ENCODE measurements around the gene HSF2BP.
A peak's percentile ranks its signal among the peaks of the same experiment; 100 is the strongest.
"Not testable (repeated sequence)": the region's sequence is repeated elsewhere in the genome, so short reads cannot be mapped to it uniquely, and the experiment has no call there.

HSF2BP gene

GRCh38 chr21:43651926-43652325, 7.4 kb downstream of the HSF2BP start:
- not testable (repeated sequence) for DNase-seq (ENCODE audit: low spot score)

- DNase-seq (ENCODE audit: low spot score), result no peak
Observed at GRCh38 chr21:43648171-43648570, 11.1 kb downstream of the HSF2BP start.

GRCh38 chr21:43646550-43647260, 12.6 kb downstream of the HSF2BP start:
- DNase-seq (ENCODE audit: low spot score), result peak; percentile 87

GRCh38 chr21:43645976-43646375, 13.3 kb downstream of the HSF2BP start:
- no peak for DNase-seq (ENCODE audit: low spot score)

- peak; percentile 7 for DNase-seq (ENCODE audit: low spot score)
Observed at GRCh38 chr21:43645136-43645891, 14.0 kb downstream of the HSF2BP start.

- no peak for DNase-seq (ENCODE audit: low spot score)
Observed at GRCh38 chr21:43644609-43645008, 14.7 kb downstream of the HSF2BP start.

DNA sequence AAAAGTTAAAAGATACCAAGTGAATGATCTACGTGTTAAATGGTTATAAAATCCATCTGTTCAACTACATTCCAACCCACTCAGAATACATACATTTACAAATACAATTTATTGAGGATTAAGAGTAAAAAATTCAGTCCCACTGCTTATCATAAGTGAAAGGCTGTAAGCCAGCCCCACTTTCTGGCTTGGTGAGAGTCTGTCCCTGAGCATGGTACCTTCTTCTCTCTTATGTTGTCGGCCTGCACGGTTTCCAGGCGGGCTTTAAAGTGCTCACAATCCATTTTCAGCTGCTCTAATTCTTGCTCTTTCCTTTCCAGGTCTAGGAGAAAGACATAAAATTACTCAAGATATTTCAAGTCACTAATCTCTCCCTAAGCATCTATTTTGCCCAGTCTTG, 15.2 kb downstream of the HSF2BP start:
- DNase-seq (ENCODE audit: low spot score), result no peak

DNA sequence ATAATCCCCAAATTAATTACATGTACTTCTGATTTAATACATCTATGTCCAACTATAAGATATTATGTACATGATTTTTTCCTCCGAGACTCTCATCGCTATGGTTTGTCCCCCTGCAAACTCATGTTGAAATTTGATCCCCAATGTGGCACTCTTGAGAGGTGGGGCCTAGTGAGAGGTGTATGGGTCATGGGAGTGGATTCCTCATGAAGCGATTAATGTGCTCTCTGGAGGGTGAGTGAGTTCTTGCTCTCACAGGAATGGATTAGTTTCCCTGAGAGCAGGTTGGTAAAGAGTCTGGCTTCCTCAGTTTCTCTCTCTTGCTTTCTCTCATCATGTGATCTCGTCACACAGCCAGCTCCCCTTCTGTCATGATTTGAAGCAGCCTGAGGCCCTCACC, 16.1 kb downstream of the HSF2BP start:
- no peak for DNase-seq (ENCODE audit: low spot score)

- DNase-seq (ENCODE audit: low spot score), result no peak
Observed at GRCh38 chr21:43640400-43640799, 18.9 kb downstream of the HSF2BP start.

GRCh38 chr21:43639470-43640353, 19.6 kb downstream of the HSF2BP start:
- no peak for DNase-seq (ENCODE audit: low spot score)

DNA sequence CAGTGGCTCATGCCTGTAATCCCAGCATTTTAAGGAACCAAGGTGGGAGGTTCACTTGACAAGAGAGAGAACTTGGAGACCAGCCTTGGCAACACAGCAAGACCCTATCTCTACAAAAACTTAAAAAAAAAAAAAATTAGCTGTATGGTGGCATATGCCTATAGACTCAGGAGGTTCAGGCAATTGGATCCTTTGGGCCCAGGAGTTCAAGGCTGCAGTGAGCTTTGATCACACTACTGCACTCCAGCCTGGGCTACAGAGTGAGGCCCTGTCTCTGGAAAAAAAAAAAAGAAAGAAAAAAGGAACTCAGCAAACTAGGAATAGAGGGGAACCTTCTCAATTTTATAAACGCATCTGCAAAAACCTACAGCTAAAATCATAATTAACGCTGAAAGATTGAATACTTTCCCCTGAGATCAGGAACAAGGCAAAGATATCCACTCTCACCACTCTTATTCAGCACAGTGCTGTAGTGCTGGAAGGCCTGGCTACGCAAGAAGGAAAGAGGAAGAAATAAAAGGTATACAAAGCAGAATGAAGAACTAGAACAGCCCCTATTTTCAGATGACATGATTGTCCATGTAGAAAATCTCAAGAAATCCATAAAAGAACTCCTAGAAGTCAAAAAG, 21.6 kb downstream of the HSF2BP start:
- DNase-seq (ENCODE audit: low spot score), result no peak

GRCh38 chr21:43635436-43635835, 23.9 kb downstream of the HSF2BP start:
- no peak for DNase-seq (ENCODE audit: low spot score)

DNA sequence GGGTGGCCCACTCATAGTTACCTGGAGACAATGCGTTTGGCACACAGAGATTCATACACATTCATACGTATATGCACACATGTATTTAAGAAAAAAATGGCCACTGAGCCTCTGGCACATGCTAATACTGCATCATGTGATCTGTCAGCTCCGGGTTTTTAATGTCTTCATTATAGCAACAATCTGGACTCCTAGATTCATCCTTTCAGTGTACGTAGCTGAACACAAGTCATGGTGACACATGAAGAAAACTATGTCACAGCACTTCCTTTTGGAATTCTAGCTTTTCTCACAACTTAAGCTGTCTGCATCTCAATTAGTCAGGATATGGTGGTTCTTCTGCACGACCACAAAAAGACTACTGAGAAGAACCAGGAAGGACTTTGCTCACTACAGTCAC, 24.7 kb downstream of the HSF2BP start:
- DNase-seq (ENCODE audit: low spot score), result no peak

GRCh38 chr21:43632373-43632905, 26.8 kb downstream of the HSF2BP start:
- no peak for DNase-seq (ENCODE audit: low spot score)

DNA sequence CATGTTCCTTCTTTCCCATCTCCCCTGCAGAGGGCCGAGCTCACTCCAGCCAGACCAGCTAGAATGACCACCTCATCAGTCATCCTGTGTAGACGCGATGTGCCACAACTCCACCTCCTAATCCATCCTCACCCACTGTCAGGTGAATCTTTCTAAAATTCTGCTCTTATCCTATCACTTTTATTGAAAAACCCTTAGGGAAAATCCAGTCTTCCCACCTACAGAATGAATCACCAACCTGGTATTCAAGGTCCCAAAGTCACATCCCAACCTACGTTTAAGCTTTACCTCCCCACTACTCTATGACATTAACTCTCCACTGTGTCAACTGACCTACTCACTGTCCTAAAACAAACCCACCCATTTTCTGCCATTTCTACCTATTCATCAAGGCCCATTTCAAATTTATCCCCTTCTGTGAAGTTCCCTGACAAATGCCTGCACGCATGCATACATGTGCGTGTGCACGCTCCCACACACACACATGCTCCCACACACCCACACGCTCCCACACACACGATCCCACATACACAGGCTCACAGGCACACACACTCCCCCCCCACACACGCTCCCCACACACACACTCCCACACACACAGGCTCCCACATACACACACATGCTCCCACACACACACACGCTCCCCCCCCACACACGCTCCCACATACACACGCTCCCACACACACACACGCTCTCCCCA, 27.7 kb downstream of the HSF2BP start:
- no peak for DNase-seq (ENCODE audit: low spot score)

- no peak for DNase-seq (ENCODE audit: low spot score)
Observed at GRCh38 chr21:43627527-43627926, 31.8 kb downstream of the HSF2BP start.

- DNase-seq (ENCODE audit: low spot score), result no peak
Observed at GRCh38 chr21:43626390-43626789, 32.9 kb downstream of the HSF2BP start.

DNA sequence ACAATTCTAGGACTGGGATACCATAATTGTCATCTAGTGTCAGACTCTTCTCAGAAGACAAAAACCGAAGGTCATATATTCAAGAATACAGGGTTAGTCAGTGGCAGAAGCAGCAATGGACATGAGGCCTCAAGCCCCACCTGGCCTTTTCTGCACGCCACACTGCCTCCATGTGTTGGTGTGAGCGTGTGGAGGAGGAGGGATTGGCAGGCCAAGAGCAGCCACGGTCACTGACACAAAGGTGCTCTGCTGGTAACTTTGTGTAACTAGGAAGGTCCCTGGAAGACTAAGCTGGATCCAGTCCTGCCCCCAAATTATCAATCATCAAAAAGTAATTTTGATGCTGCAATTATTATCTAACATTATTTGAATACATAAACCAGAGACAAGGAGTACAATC, 34.9 kb downstream of the HSF2BP start:
- DNase-seq (ENCODE audit: low spot score), result no peak

- DNase-seq (ENCODE audit: low spot score), result no peak
Observed at GRCh38 chr21:43623588-43623987, 35.7 kb downstream of the HSF2BP start.

- DNase-seq (ENCODE audit: low spot score), result no peak
Observed at GRCh38 chr21:43622796-43623195, 36.5 kb downstream of the HSF2BP start.

DNA sequence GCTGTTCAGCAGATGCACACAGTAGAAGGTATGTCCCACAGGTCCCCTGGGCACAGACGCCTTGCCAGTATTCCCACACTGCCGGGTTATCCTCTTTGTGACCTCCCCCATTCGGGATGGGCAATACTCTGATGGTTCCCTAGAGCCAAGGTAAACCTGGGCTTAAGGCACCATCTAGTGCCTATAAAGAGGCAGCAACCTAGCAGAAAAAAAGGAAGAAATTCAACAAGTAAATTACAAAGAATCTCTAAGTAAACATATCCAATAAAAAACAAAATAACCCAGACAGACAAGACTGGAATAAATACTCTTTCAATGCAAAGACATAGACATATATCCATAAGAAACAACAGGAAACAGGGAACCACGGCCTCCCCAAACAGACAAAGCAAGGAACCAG, 39.4 kb downstream of the HSF2BP start:
- DNase-seq (ENCODE audit: low spot score), result no peak

Data from CD4-positive, alpha-beta T cell treated with Interleukin-2 at 100 ng/mL for 4 hours (primary cell).